Loucy (cell line): ENCODE results near the gene CCM2.

Experiments used
- H2AFZ ChIP-seq: fragments of 200-600 bp; sonication (generic); 2 replicates; pipeline ENCODE4 v1.6.0; 2016; ENCODE audit warnings: antibody characterized with exemption, mild to moderate bottlenecking, low read length, moderate library complexity
- H3F3A ChIP-seq: fragments of 200-600 bp; 2 replicates; pipeline ENCODE4 v1.6.0; 2016; ENCODE audit warnings: antibody characterized with exemption, low read depth, mild to moderate bottlenecking
- H3K27me3 ChIP-seq: fragments of 200-600 bp; sonication (generic); 2 replicates; pipeline ENCODE4 v1.6.1; 2014; ENCODE audit warnings: low read length, mild to moderate bottlenecking; ENCODE audit not compliant: insufficient read depth, poor library complexity, severe bottlenecking
- H3K36me3 ChIP-seq: fragments of 200-600 bp; sonication (generic); 2 replicates; pipeline ENCODE4 v1.6.1; 2016; ENCODE audit warnings: low read length; ENCODE audit not compliant: insufficient read depth
- H3K4me1 ChIP-seq: fragments of 200-600 bp; sonication (generic); 2 replicates; pipeline ENCODE4 v1.5.1; 2014; ENCODE audit warnings: low read length, mild to moderate bottlenecking; ENCODE audit not compliant: insufficient read depth, poor library complexity, severe bottlenecking
- H3K4me2 ChIP-seq: fragments of 200-600 bp; sonication (generic); 2 replicates; pipeline ENCODE4 v1.6.0; 2014; ENCODE audit warnings: antibody characterized with exemption, low read length, low read depth, mild to moderate bottlenecking; ENCODE audit not compliant: poor library complexity, severe bottlenecking
- H3K4me3 ChIP-seq: fragments of 200-600 bp; sonication (generic); 2 replicates; pipeline ENCODE4 v1.5.1; 2014; ENCODE audit warnings: low read length, mild to moderate bottlenecking, mixed read lengths; ENCODE audit not compliant: poor library complexity, severe bottlenecking
- H3K79me2 ChIP-seq: fragments of 200-600 bp; sonication (generic); 2 replicates; pipeline ENCODE4 v1.6.1; 2014; ENCODE audit warnings: low read length; ENCODE audit not compliant: insufficient read depth
- H3K9ac ChIP-seq: fragments of 200-600 bp; sonication (generic); 2 replicates; pipeline ENCODE4 v1.6.0; 2014; ENCODE audit warnings: mild to moderate bottlenecking, low read depth, low read length, moderate library complexity; ENCODE audit not compliant: poor library complexity, severe bottlenecking
- H3K9me2 ChIP-seq: fragments of 200-600 bp; sonication (generic); replicated peaks from 2 replicates; pipeline ENCODE4 v1.6.1; 2016; ENCODE audit warnings: low read depth, low read length, mixed read lengths
- H3K9me3 ChIP-seq: fragments of 200-600 bp; sonication (generic); 2 replicates; pipeline ENCODE4 v1.6.1; 2014; ENCODE audit warnings: mild to moderate bottlenecking, antibody characterized with exemption, low read length, low read depth; ENCODE audit not compliant: insufficient read depth
- H4K20me1 ChIP-seq: fragments of 200-600 bp; sonication (generic); 2 replicates; pipeline ENCODE4 v1.6.0; 2014; ENCODE audit warnings: antibody characterized with exemption, low read length, mild to moderate bottlenecking; ENCODE audit not compliant: insufficient read depth, poor library complexity, severe bottlenecking
- EZH2phosphoT487 ChIP-seq: fragments of 200-600 bp; IDR thresholded peaks from 2 replicates; pipeline ENCODE4 v1.6.1; 2018; ENCODE audit warnings: antibody characterized with exemption, mild to moderate bottlenecking, moderate library complexity, borderline replicate concordance
- TF ChIP-seq, protein P1 (sequence below): fragments of 200-600 bp; sonication (generic); conservative IDR thresholded peaks from 2 replicates; pipeline ENCODE4 v1.5.1; 2014; ENCODE audit warnings: mild to moderate bottlenecking, antibody characterized with exemption, low read length

Gene CCM2

DNA sequence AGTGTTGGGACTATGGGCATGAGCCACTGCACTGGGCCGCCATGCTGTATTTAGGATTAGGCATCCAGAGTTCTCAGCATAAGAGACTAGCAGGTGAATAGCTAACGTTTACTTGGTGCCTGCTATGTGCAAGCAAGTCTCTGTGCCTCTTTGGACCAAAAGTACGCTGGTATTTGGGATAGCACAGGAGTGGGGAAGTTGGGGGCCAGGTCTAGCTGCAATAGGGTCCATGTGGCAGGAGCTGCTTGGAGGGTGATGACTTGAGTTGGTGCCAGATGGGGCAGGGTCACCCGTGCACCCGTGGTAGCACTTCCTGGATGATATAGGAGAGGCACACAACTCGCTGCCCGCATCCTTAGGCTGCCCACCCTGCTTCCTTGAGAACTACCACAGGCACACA lies 66.4 kb downstream of the CCM2 start:
- H4K20me1 ChIP-seq = peaks cover 61% of the 10 kb centered on the region
- H2AFZ ChIP-seq = no peak overlapping the region
- H3K9ac ChIP-seq = no peak overlapping the region
- peaks cover 90% of the 10 kb centered on the region for H3K36me3 ChIP-seq
- no peaks in the 10 kb centered on the region for H3K4me1 ChIP-seq
- peaks cover 79% of the 10 kb centered on the region for H3K79me2 ChIP-seq
- no peaks in the 10 kb centered on the region for H3F3A ChIP-seq
- no peak overlapping the region for H3K4me3 ChIP-seq
- no peaks in the 10 kb centered on the region for H3K9me3 ChIP-seq
- TF ChIP-seq, protein P1, sequence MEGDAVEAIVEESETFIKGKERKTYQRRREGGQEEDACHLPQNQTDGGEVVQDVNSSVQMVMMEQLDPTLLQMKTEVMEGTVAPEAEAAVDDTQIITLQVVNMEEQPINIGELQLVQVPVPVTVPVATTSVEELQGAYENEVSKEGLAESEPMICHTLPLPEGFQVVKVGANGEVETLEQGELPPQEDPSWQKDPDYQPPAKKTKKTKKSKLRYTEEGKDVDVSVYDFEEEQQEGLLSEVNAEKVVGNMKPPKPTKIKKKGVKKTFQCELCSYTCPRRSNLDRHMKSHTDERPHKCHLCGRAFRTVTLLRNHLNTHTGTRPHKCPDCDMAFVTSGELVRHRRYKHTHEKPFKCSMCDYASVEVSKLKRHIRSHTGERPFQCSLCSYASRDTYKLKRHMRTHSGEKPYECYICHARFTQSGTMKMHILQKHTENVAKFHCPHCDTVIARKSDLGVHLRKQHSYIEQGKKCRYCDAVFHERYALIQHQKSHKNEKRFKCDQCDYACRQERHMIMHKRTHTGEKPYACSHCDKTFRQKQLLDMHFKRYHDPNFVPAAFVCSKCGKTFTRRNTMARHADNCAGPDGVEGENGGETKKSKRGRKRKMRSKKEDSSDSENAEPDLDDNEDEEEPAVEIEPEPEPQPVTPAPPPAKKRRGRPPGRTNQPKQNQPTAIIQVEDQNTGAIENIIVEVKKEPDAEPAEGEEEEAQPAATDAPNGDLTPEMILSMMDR = no peak
- no peaks in the 10 kb centered on the region for H3K9me2 ChIP-seq
- no peaks in the 10 kb centered on the region for H3K27me3 ChIP-seq
- no peak overlapping the region for H3K4me2 ChIP-seq

DNA sequence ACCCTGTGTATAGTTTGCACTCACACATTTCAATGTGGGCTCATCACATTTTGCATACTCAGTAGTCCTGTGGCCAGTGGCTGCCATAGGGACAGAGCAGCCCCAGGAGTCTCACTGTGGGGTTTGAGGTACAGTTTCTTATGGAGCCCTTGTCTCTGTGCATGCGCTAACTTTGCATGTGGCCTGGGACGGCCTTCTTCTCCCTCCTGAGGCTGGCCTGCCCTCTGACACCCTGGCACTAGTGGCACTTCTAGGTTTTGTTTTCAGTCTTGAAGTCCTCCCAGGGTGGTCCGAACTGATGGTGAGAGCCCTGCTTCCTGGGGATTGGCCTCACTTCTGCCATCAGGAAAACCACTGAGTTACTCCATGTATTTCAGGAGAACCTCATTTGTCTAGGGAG lies 67.6 kb downstream of the CCM2 start:
- Histone ChIP-seq H3K27me3 (no peaks in the 10 kb centered on the region), H3K4me3 (no peak overlapping the region), H3K9me2 (no peaks in the 10 kb centered on the region), H2AFZ (no peak overlapping the region), H4K20me1 (peaks cover 53% of the 10 kb centered on the region), H3K4me1 (no peaks in the 10 kb centered on the region), H3K36me3 (peaks cover 91% of the 10 kb centered on the region), H3K9ac (no peak overlapping the region), H3F3A (no peaks in the 10 kb centered on the region), H3K4me2 (no peak overlapping the region), H3K79me2 (peaks cover 68% of the 10 kb centered on the region), H3K9me3 (no peaks in the 10 kb centered on the region)
- TF ChIP-seq, protein P1 = no peak

DNA sequence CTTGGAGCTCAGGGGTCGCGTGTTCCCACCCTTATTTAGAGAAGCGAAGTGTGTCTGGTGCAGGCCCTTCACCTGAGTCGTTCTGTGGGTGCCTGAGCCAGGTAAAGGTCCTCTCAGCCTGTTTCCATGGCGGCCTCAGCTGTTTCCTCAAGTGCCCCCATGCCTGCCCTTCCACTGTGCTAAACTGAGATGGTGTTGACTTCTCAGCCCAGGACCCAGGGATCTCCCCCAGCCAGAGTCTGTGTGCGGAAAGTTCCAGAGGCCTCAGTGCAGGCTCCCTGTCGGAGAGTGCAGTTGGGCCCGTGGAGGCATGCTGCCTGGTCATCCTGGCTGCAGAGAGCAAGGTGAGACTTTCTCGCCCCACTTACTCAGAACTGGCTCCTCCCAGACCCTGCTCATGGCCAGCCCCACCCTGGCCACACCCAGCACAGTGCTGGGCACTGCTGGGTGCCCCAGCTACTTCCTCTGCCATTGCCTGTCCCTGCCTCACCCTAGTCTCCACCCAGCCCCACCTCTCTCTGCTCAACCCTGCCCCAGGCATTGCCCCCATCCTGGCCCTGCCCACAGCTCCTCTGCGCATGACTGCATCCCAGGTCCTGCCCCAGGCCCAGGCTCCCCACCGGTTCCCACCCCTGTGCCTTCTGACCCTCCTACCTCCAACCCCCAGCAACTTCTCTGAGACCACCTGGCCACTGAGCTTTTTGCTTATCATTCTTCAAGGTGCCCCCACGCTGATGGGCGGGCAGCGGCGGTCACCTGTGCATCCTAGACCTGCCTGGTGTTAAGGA lies 68.4 kb downstream of the CCM2 start:
- TF ChIP-seq, protein P1 = no peak
- no peak for TF ChIP-seq EZH2phosphoT487
- Histone ChIP-seq H3K9me3 (no peaks in the 10 kb centered on the region), H3K36me3 (peaks cover 93% of the 10 kb centered on the region)

More for the DNA sequence above, 68.4 kb downstream of the CCM2 start:
- H3K79me2 ChIP-seq = peaks cover 59% of the 10 kb centered on the region
- no peaks in the 10 kb centered on the region for H3K27me3 ChIP-seq
- H3K4me2 ChIP-seq = no peak overlapping the region
- no peak overlapping the region for H3K4me3 ChIP-seq
- no peak overlapping the region for H3K9ac ChIP-seq
- no peaks in the 10 kb centered on the region for H3F3A ChIP-seq
- no peaks in the 10 kb centered on the region for H3K4me1 ChIP-seq
- H4K20me1 ChIP-seq = peaks cover 47% of the 10 kb centered on the region
- no peaks in the 10 kb centered on the region for H3K9me2 ChIP-seq
- H2AFZ ChIP-seq = no peak overlapping the region
